Pancreas (tissue), 10 donors: ENCODE results near the gene PIBF1. TPM values are rescaled to one million over a fixed set of nuclear protein-coding genes. Genes with fewer than 3 reads are reported as not detected.

Source experiments
- ATAC-seq, 4 donors: fragments of 200-7000 bp; cut with Tn5 transposase; one replicate each; pipeline versions ENCODE4 v1.8.0 to v1.9.1; 2020; ENCODE audit warnings: mild to moderate bottlenecking in 4 of 4, moderate library complexity in 4 of 4
- DNase-seq, 6 donors: peaks; one replicate each; pipeline ENCODE4 v3.0.0-alpha.2; 2020
- FAIRE-seq: peaks from 2 replicates; lab custom pipeline; 2012; peaks lifted over from hg19 to GRCh38; lab: Jason Lieb, UNC
- H3K27ac ChIP-seq, 4 donors: fragments of 200-600 bp; sonication (generic); 1 replicate in 3 of 4; 2 replicates in 1 of 4; pipeline versions ENCODE4 v1.5.0 to v1.8.0; 2020
- H3K27me3 ChIP-seq, 4 donors: fragments of 200-600 bp; one replicate each; pipeline ENCODE4 v1.8.0; 2021
- H3K36me3 ChIP-seq, 3 donors: fragments of 200-600 bp; sonication (generic) in 1 of 3; one replicate each; pipeline versions ENCODE4 v1.5.0 to v1.8.0; 2020 to 2021
- H3K4me1 ChIP-seq, 3 donors: fragments of 200-600 bp; one replicate each; pipeline ENCODE4 v1.8.0; 2021
- H3K4me3 ChIP-seq, 4 donors: fragments of 200-600 bp; sonication (generic) in 2 of 4; one replicate each; pipeline versions ENCODE4 v1.5.0 to v1.8.0; 2020 to 2021
- H3K9me3 ChIP-seq, 4 donors: fragments of 200-600 bp; one replicate each; pipeline ENCODE4 v1.8.0; 2021
- CTCF ChIP-seq, 4 donors: fragments of 200-600 bp; sonication (generic) in 3 of 4; IDR thresholded peaks; one replicate each; pipeline versions ENCODE4 v1.5.0 to v1.8.0; 2021; ENCODE audit warnings: antibody characterized with exemption in 4 of 4
- WGBS, 2 donors: extraction: QIAGEN DNeasy Blood & Tissue Kit; methylation state at CpG; one replicate each; pipeline ENCODE4 v1.1.7; 2013; 5-methylcytosine and 5-hydroxymethylcytosine counted together
- intact Hi-C, 3 donors: fragments of 100-400 bp; cut with DNase I; formaldehyde crosslinking; loops; one replicate each; pipeline versions ENCODE4 v1.11.1 to v1.14.2; 2022
- polyA plus RNA-seq, 2 donors: library from polyadenylated mRNA; stranded (reverse); fragments of 200-250 nt; gene quantifications; one replicate each; pipeline ENCODE4 v1.2.3, GENCODE V29; 2013
- total RNA-seq, 6 donors: library from RNA; stranded (reverse); fragmentation: NEBNext Ultra II Directional in 4 of 6; extraction: Animal tissue kit (Norgen Biotek cat#: 25700) in 4 of 6; gene quantifications; one replicate each; pipeline versions ENCODE4 v1.2.1 to v1.2.4, GENCODE V29; 2021 to 2023
- donor health status: healthy with polysubstance abuse.
- donor health status: DM: no; HTN: no; CAD: no; lungs with moderate emphysema.
- donor health status: DM: no; HTN: no; CAD: no.
- donor health status: control.
- donor health status: control.
- donor health status: Bipolar disorder and iron deficiency.
- donor health status: DM: yes; HTN: yes; CAD: no.
- donor health status: DM: no; HTN: no; CAD: no.
- donor health status: DM: no; HTN: no; CAD: no.
- donor health status: DM: yes; HTN: yes; CAD: no.

PIBF1 gene
- total and polyA plus RNA-seq, 8 donors: 6.1 to 13.5 (median 8.9) TPM

- Histone ChIP-seq H3K27me3 (no peaks in the 10 kb centered on the region), H3K27ac (no peak overlapping the region), H3K36me3 (no peaks in the 10 kb centered on the region), H3K4me1 (no peaks in the 10 kb centered on the region), H3K4me3 (no peak overlapping the region), H3K9me3 (peaks cover 0 to 4% (median 0%) of the 10 kb centered on the region in 4 donors)
- intact Hi-C loops: no loop called here
- ATAC-seq (no peak), DNase-seq (no peak), FAIRE-seq (no peak)
- no peak for TF ChIP-seq CTCF (IDR thresholded peaks at IDR 0.05)
- WGBS, 2 donors: 96 to 98% methylated on average over 2 of the region's 2 CpGs
Observed at GRCh38 chr13:72875233-72875632, 93.3 kb downstream of the PIBF1 start.

GRCh38 chr13:72884101-72884500 is 102.2 kb downstream of the PIBF1 start:
- DNase-seq (no peak), FAIRE-seq (peak; percentile 39), ATAC-seq (no peak)
- Histone ChIP-seq H3K4me1 (no peaks in the 10 kb centered on the region), H3K27me3 (no peaks in the 10 kb centered on the region), H3K27ac (no peak overlapping the region), H3K4me3 (no peak overlapping the region), H3K36me3 (no peaks in the 10 kb centered on the region), H3K9me3 (no peaks in the 10 kb centered on the region)
- intact Hi-C loops: no loop called here
- WGBS, 2 donors: 83 to 87% methylated on average over 2 of the region's 2 CpGs
- TF ChIP-seq CTCF (IDR thresholded peaks at IDR 0.05): no peak

GRCh38 chr13:72886272-72887067 is 104.5 kb downstream of the PIBF1 start:
- H3K27me3 ChIP-seq: no peaks in the 10 kb centered on the region
- H3K36me3 ChIP-seq: no peaks in the 10 kb centered on the region
- DNase-seq (no peak), FAIRE-seq (peak; percentile 76), ATAC-seq (no peak)
- 83 to 85% methylated on average over 5 of the region's 5 CpGs for WGBS, 2 donors
- intact Hi-C loops: no loop called here
- H3K4me3 ChIP-seq: no peak overlapping the region
- H3K4me1 ChIP-seq: no peaks in the 10 kb centered on the region
- no peak for TF ChIP-seq CTCF (IDR thresholded peaks at IDR 0.05)
- no peak overlapping the region for H3K27ac ChIP-seq
- H3K9me3 ChIP-seq: no peaks in the 10 kb centered on the region

GRCh38 chr13:72889495-72889894 is 107.6 kb downstream of the PIBF1 start:
- FAIRE-seq (no peak), DNase-seq (no peak), ATAC-seq (no peak)
- Histone ChIP-seq H3K36me3 (no peaks in the 10 kb centered on the region), H3K4me3 (no peak overlapping the region), H3K27ac (no peak overlapping the region), H3K9me3 (no peaks in the 10 kb centered on the region), H3K27me3 (no peaks in the 10 kb centered on the region), H3K4me1 (no peaks in the 10 kb centered on the region)
- intact Hi-C loops: no loop called here
- WGBS, 2 donors: 98 to 100% methylated on average over 1 of the region's 1 CpG
- no peak for TF ChIP-seq CTCF (IDR thresholded peaks at IDR 0.05)

- WGBS, 2 donors: 87 to 96% methylated on average over 2 of the region's 2 CpGs
- no peaks in the 10 kb centered on the region for H3K27me3 ChIP-seq
- no peaks in the 10 kb centered on the region for H3K9me3 ChIP-seq
- DNase-seq (no peak), ATAC-seq (no peak), FAIRE-seq (no peak)
- no peaks in the 10 kb centered on the region for H3K4me1 ChIP-seq
- TF ChIP-seq CTCF (IDR thresholded peaks at IDR 0.05): no peak
- intact Hi-C loops: no loop called here
- no peak overlapping the region for H3K27ac ChIP-seq
- no peak overlapping the region for H3K4me3 ChIP-seq
- H3K36me3 ChIP-seq: peaks cover 0 to under 1% (median 0%) of the 10 kb centered on the region in 3 donors
Observed at GRCh38 chr13:72890546-72890945, 108.6 kb downstream of the PIBF1 start.
